ENCODE measurements around the gene FOXJ3. TPM values are rescaled to one million over a fixed set of nuclear protein-coding genes. Genes with fewer than 3 reads are reported as not detected.

Gene FOXJ3
- total RNA-seq, 1 experiment from 2014 or later, result 42.2 TPM

DNA sequence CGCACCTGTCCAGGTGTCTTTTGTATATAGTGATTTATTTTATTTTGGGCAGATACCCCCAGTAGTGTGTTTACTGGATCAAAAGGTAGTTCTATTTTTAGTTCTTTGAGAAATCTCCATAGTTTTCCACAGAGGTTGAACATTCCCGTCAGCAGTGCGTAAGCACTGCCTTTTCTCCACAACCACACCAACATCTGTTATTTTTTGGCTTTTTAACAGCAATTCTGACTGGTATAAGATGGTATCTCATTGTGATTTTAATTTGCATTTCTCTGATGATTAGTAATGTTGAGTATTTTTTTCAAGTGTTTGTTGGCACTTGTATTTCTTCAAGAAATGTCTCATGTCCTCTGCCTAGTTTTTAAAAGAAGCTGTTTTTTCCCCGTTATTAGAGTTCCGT, 39.2 kb downstream of the FOXJ3 start:
- CTCF ChIA-PET, result no interaction called here
- TF ChIP-seq, protein P1, sequence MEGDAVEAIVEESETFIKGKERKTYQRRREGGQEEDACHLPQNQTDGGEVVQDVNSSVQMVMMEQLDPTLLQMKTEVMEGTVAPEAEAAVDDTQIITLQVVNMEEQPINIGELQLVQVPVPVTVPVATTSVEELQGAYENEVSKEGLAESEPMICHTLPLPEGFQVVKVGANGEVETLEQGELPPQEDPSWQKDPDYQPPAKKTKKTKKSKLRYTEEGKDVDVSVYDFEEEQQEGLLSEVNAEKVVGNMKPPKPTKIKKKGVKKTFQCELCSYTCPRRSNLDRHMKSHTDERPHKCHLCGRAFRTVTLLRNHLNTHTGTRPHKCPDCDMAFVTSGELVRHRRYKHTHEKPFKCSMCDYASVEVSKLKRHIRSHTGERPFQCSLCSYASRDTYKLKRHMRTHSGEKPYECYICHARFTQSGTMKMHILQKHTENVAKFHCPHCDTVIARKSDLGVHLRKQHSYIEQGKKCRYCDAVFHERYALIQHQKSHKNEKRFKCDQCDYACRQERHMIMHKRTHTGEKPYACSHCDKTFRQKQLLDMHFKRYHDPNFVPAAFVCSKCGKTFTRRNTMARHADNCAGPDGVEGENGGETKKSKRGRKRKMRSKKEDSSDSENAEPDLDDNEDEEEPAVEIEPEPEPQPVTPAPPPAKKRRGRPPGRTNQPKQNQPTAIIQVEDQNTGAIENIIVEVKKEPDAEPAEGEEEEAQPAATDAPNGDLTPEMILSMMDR (IDR thresholded peaks at IDR 0.05; ENCODE audit: unreplicated experiment), result no peak
- Mint-ChIP-seq H3K4me3 (ENCODE audit: unreplicated experiment) (no peak overlapping the region), H3K27ac (ENCODE audit: low read depth, unreplicated experiment) (no peak overlapping the region), H3K4me1 (ENCODE audit: insufficient read depth, unreplicated experiment) (peaks cover 3% of the 10 kb centered on the region), H3K36me3 (ENCODE audit: insufficient read depth, unreplicated experiment) (peaks cover 17% of the 10 kb centered on the region), H3K27me3 (ENCODE audit: insufficient read depth, unreplicated experiment) (no peaks in the 10 kb centered on the region), H3K9me3 (ENCODE audit: unreplicated experiment) (peaks cover 8% of the 10 kb centered on the region)
- no peak for DNase-seq (ENCODE audit: unreplicated experiment)
- BruUV-seq (replicated peaks), result no TSS peak
- intact Hi-C loops (cut with micrococcal nuclease), result no loop called here
- POLR2A ChIA-PET, result no interaction called here

DNA sequence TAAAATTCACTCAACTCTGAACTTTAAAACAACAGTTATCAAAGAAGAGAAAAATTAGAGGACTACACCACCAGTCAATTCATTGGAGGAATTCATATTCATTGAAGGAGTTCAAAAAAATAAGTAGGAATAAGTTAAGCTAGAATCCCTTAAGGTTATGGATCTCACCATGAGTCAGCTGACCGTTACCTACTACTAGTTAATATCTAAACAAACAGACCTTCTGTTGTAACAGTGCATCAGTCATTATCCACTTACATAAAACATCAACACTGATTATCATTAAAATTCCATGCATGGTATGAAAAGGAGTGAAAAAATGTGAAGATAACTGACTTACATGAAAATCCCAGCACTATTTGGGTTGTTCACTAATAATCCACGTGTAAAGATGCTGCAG, 44.9 kb downstream of the FOXJ3 start:
- no TSS peak for BruUV-seq (replicated peaks)
- TF ChIP-seq, protein P1 (IDR thresholded peaks at IDR 0.05; ENCODE audit: unreplicated experiment), result no peak
- CTCF ChIA-PET, result no interaction called here

DNA sequence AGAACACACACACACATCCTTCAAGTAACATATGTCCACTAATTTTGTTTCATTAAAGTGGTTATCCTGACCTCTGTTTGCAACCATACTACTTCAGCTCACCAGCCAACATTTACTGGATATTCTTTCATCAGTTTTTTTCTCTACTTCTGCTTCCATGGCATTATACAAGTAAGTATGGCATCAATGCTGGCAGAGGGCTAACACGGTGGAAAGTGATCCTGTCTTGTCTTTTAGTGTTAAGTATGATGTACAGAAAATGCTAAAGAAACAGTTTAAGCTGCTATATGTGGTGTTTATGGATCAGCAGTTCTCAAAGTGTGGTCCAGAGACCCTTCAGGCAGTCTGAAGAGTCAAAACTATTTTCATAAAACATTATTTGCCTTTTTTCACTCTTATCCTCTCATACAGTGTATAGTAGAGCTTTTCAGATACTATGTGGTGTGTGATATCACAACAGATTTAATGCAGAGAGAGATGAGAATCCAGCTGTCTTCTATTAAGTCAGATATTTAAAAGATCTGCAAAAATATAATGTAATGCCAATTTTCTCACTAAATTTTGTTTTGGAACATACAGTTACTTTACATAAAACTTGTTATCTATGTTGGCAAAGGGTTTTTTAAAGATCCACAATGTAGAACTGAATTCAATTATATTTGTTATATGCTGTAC, 46.6 kb downstream of the FOXJ3 start:
- TF ChIP-seq, protein P1 (IDR thresholded peaks at IDR 0.05; ENCODE audit: unreplicated experiment), result no peak
- H3K27ac Mint-ChIP-seq (ENCODE audit: low read depth, unreplicated experiment), result no peak overlapping the region
- POLR2A ChIA-PET, result no interaction called here
- CTCF ChIA-PET, result no interaction called here
- peaks cover 17% of the 10 kb centered on the region for H3K4me1 Mint-ChIP-seq (ENCODE audit: insufficient read depth, unreplicated experiment)
- no peak overlapping the region for H3K4me3 Mint-ChIP-seq (ENCODE audit: unreplicated experiment)
- H3K27me3 Mint-ChIP-seq (ENCODE audit: insufficient read depth, unreplicated experiment), result no peaks in the 10 kb centered on the region
- peaks cover 5% of the 10 kb centered on the region for H3K36me3 Mint-ChIP-seq (ENCODE audit: insufficient read depth, unreplicated experiment)
- no TSS peak for BruUV-seq (replicated peaks)
- DNase-seq (ENCODE audit: unreplicated experiment), result no peak
- no peaks in the 10 kb centered on the region for H3K9me3 Mint-ChIP-seq (ENCODE audit: unreplicated experiment)
- intact Hi-C loops (cut with micrococcal nuclease), result no loop called here

More for the DNA sequence above, 44.9 kb downstream of the FOXJ3 start:
- no peaks in the 10 kb centered on the region for H3K9me3 Mint-ChIP-seq (ENCODE audit: unreplicated experiment)
- no peaks in the 10 kb centered on the region for H3K27me3 Mint-ChIP-seq (ENCODE audit: insufficient read depth, unreplicated experiment)
- peak overlapping the region; percentile 57 for H3K27ac Mint-ChIP-seq (ENCODE audit: low read depth, unreplicated experiment)
- POLR2A ChIA-PET, result no interaction called here
- peaks cover 5% of the 10 kb centered on the region for H3K36me3 Mint-ChIP-seq (ENCODE audit: insufficient read depth, unreplicated experiment)
- intact Hi-C loops (cut with micrococcal nuclease), result no loop called here
- no peak for DNase-seq (ENCODE audit: unreplicated experiment)
- peaks cover 13% of the 10 kb centered on the region for H3K4me1 Mint-ChIP-seq (ENCODE audit: insufficient read depth, unreplicated experiment)
- H3K4me3 Mint-ChIP-seq (ENCODE audit: unreplicated experiment), result no peak overlapping the region

DNA sequence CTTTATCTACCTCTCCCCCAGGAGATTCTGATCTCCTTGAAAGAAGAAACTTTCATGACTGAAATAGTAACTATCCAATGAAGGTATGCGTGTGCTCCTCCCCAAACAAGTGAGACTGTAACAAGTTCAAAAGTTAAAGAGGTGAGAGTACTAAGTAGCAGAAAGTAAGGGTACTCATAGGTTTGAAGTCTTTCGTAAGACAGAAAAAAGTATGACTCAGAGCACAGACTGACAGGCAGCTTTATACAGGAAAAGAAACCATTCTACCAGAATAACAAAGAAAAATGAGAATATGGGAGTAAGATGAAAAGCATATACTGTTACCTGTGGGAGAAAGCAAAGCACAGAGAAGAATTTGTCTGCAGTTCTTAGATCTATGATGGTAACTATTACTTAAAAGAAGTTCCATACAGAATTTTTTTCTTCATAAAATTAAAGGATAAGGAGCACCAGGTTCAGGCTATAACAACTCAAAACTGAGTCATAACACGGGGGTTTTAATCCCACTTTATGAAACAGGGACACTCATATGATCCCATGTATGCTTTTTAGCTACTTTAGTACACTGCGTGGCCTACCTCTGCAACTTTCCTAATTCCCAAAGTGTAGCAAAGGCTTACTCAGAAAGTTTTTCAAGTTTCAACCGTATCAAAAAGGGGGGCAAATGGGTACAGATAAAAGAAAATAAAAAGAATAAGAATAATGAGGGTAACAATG, 52.0 kb downstream of the FOXJ3 start:
- H3K36me3 Mint-ChIP-seq (ENCODE audit: insufficient read depth, unreplicated experiment), result peaks cover 10% of the 10 kb centered on the region
- TF ChIP-seq, protein P1 (IDR thresholded peaks at IDR 0.05; ENCODE audit: unreplicated experiment), result no peak
- ChIA-PET POLR2A (interaction anchor here (1.0 to 1.1 kb wide), 3 partner anchors 12 to 51 kb away, joined by 3 to 4 read pairs (median 4); partner anchors contain the start of gene FOXJ3), CTCF (no interaction called here)
- no TSS peak for BruUV-seq (replicated peaks)
- DNase-seq (ENCODE audit: unreplicated experiment), result peak; percentile 25
- H3K4me3 Mint-ChIP-seq (ENCODE audit: unreplicated experiment), result no peak overlapping the region
- no peaks in the 10 kb centered on the region for H3K27me3 Mint-ChIP-seq (ENCODE audit: insufficient read depth, unreplicated experiment)
- H3K9me3 Mint-ChIP-seq (ENCODE audit: unreplicated experiment), result no peaks in the 10 kb centered on the region
- H3K4me1 Mint-ChIP-seq (ENCODE audit: insufficient read depth, unreplicated experiment), result peaks cover 28% of the 10 kb centered on the region
- intact Hi-C loops (cut with micrococcal nuclease), result loop anchor here (5.0 kb wide), 1 partner anchor 71 kb away; no protein-coding TSS in a partner anchor
- peak overlapping the region; percentile 6 for H3K27ac Mint-ChIP-seq (ENCODE audit: low read depth, unreplicated experiment)
